ENCODE measurements around the gene MCOLN1. TPM values are rescaled to one million over a fixed set of nuclear protein-coding genes. Genes with fewer than 3 reads are reported as not detected.

Gene MCOLN1
- polyA plus RNA-seq, 3 donors = 32.8 to 133 (median 34.3) TPM

DNA sequence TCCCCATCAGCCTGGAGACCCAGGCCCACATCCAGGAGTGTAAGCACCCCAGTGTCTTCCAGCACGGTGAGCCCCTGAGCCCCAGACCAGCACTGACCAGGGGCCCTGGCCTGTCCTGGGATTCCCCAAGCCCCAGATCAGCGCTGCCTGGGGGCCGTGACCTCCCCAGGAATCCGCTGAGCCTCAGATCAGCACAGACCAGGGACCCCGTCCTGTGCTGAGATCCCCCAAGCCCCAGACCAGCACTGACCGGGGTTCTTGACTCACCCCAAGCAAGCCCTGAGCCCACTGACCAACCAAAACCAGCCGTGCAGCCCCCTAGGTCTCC is 5.7 kb downstream of the MCOLN1 start:
- H3K79me2 ChIP-seq (ENCODE audit: insufficient read depth, low read length) = peaks cover 9% of the 10 kb centered on the region
- 94% methylated on average over 7 of the region's 7 CpGs for WGBS (ENCODE audit: insufficient coverage)
- no peak for DNase-seq
- Mint-ChIP-seq H3K27ac (peak overlapping the region in 1 of 7 donors; percentile 18), H3K4me3 (no peak overlapping the region), H3K4me1 (peaks cover 31% of the 10 kb centered on the region), H3K9me3 (no peaks in the 10 kb centered on the region), H3K27me3 (ENCODE audit: low read depth in 3 of 3) (peaks cover 0 to 2% (median 0%) of the 10 kb centered on the region in 3 donors), H3K36me3 (peaks cover 64 to 89% of the 10 kb centered on the region in 2 donors)
- H3K9me3 ChIP-seq (replicated peaks in 1 of 2; ENCODE audit: control insufficient read depth in 1 of 2, insufficient read depth in 1 of 2, low read length in 2 of 2) = no peaks in the 10 kb centered on the region
- H3K4me3 ChIP-seq (replicated peaks in 1 of 3; ENCODE audit: low read depth in 2 of 3, low read length in 3 of 3) = no peak overlapping the region
- intact Hi-C loops (cut with micrococcal nuclease) = no loop called here
- peak overlapping the region in 1 of 2 donors; percentile 6 for H3K27ac ChIP-seq (ENCODE audit: low read depth in 1 of 2, low read length in 2 of 2)
- H3K4me2 ChIP-seq (replicated peaks; ENCODE audit: extremely low read depth, low read length, poor library complexity, severe bottlenecking) = no peak overlapping the region
- no peak for TF ChIP-seq CTCF (IDR thresholded peaks at IDR 0.05)
- H2AFZ ChIP-seq (ENCODE audit: insufficient read depth, low read depth, low read length, poor library complexity, severe bottlenecking) = no peak overlapping the region
- H3K27me3 ChIP-seq (ENCODE audit: control insufficient read depth in 2 of 2, insufficient read depth in 2 of 2, low read length in 2 of 2) = no peaks in the 10 kb centered on the region
- peaks cover 55 to 77% of the 10 kb centered on the region in 2 donors for H3K36me3 ChIP-seq (replicated peaks in 1 of 2; ENCODE audit: control insufficient read depth in 1 of 2, insufficient read depth in 2 of 2, low read length in 2 of 2)
- peaks cover 15% of the 10 kb centered on the region for H4K20me1 ChIP-seq (ENCODE audit: insufficient read depth, low read length)
- H3K9ac ChIP-seq (ENCODE audit: insufficient read depth, low read length, poor library complexity, severe bottlenecking) = no peak overlapping the region
- peaks cover 20 to 29% of the 10 kb centered on the region in 2 donors for H3K4me1 ChIP-seq (ENCODE audit: control insufficient read depth in 1 of 2, insufficient read depth in 2 of 2, low read length in 2 of 2)

- no peaks in the 10 kb centered on the region for H3K9me3 Mint-ChIP-seq
- Histone ChIP-seq H3K4me3 (replicated peaks in 1 of 3; ENCODE audit: low read depth in 2 of 3, low read length in 3 of 3) (no peak overlapping the region), H3K27me3 (ENCODE audit: control insufficient read depth in 2 of 2, insufficient read depth in 2 of 2, low read length in 2 of 2) (no peaks in the 10 kb centered on the region), H3K4me1 (ENCODE audit: control insufficient read depth in 1 of 2, insufficient read depth in 2 of 2, low read length in 2 of 2) (peaks cover 19 to 29% of the 10 kb centered on the region in 2 donors), H2AFZ (ENCODE audit: insufficient read depth, low read depth, low read length, poor library complexity, severe bottlenecking) (no peak overlapping the region), H3K79me2 (ENCODE audit: insufficient read depth, low read length) (peaks cover 3% of the 10 kb centered on the region), H3K36me3 (replicated peaks in 1 of 2; ENCODE audit: control insufficient read depth in 1 of 2, insufficient read depth in 2 of 2, low read length in 2 of 2) (peaks cover 55 to 77% of the 10 kb centered on the region in 2 donors), H3K4me2 (replicated peaks; ENCODE audit: extremely low read depth, low read length, poor library complexity, severe bottlenecking) (no peak overlapping the region), H3K9ac (ENCODE audit: insufficient read depth, low read length, poor library complexity, severe bottlenecking) (no peak overlapping the region), H4K20me1 (ENCODE audit: insufficient read depth, low read length) (peaks cover 10% of the 10 kb centered on the region), H3K9me3 (replicated peaks in 1 of 2; ENCODE audit: control insufficient read depth in 1 of 2, insufficient read depth in 1 of 2, low read length in 2 of 2) (no peaks in the 10 kb centered on the region), H3K27ac (ENCODE audit: low read depth in 1 of 2, low read length in 2 of 2) (no peak overlapping the region)
- intact Hi-C loops (cut with micrococcal nuclease) = no loop called here
- no peak for TF ChIP-seq CTCF (IDR thresholded peaks at IDR 0.05)
- DNase-seq = no peak
- peaks cover 63 to 90% of the 10 kb centered on the region in 2 donors for H3K36me3 Mint-ChIP-seq
- no peak overlapping the region for H3K4me3 Mint-ChIP-seq
- H3K4me1 Mint-ChIP-seq = peaks cover 31% of the 10 kb centered on the region
- peaks cover 0 to 2% (median 0%) of the 10 kb centered on the region in 3 donors for H3K27me3 Mint-ChIP-seq (ENCODE audit: low read depth in 3 of 3)
- 94% methylated on average over 26 of the region's 32 CpGs for WGBS (ENCODE audit: insufficient coverage)
- H3K27ac Mint-ChIP-seq = peak overlapping the region in 3 of 7 donors; percentile 37 to 53 (median 43)
These were observed 6.3 kb downstream of the MCOLN1 start for GRCh38 chr19:7528522-7529245.

Data from CD14-positive monocyte (primary cell).